Transverse colon (tissue), 4 donors: ENCODE measurements around the gene PRSS48. TPM values are rescaled to one million over a fixed set of nuclear protein-coding genes. Genes with fewer than 3 reads are reported as not detected.
"Not testable (repeated sequence)": the region's sequence is repeated elsewhere in the genome, so short reads cannot be mapped to it uniquely, and the experiment has no call there.

Source experiments
- DNase-seq: peaks from one replicate; pipeline ENCODE4 v3.0.0-alpha.2; 2019
- H3K27ac ChIP-seq, 4 donors: fragments of 200-600 bp; sonication (generic); 2 replicates each; pipeline ENCODE4 v1.5.1; 2016 to 2018; ENCODE audit warnings: inconsistent platforms in 4 of 4
- H3K27me3 ChIP-seq: fragments of 200-600 bp; sonication (generic); 2 replicates; pipeline ENCODE4 v1.5.1; 2017; ENCODE audit warnings: inconsistent platforms
- H3K36me3 ChIP-seq, 4 donors: fragments of 200-600 bp; sonication (generic); 2 replicates each; pipeline ENCODE4 v1.5.1; 2017 to 2019; ENCODE audit warnings: inconsistent platforms in 4 of 4
- H3K4me1 ChIP-seq, 4 donors: fragments of 200-600 bp; sonication (generic); 2 replicates each; pipeline ENCODE4 v1.5.1; 2017 to 2020; ENCODE audit warnings: inconsistent platforms in 4 of 4
- H3K4me3 ChIP-seq, 4 donors: fragments of 200-600 bp; sonication (generic); 1 replicate in 1 of 4; 2 replicates in 3 of 4; pipeline versions ENCODE4 v1.5.1 to v1.6.1; 2017 to 2019; ENCODE audit warnings: inconsistent platforms in 4 of 4
- H3K9me3 ChIP-seq, 2 donors: fragments of 200-600 bp; sonication (generic); 2 replicates each; pipeline ENCODE4 v1.5.1; 2017 to 2019; ENCODE audit warnings: inconsistent platforms in 2 of 2
- CTCF ChIP-seq, 5 experiments: fragments of 200-600 bp in 3 of 5; fragments of 450-650 bp in 2 of 5; sonication (generic) in 3 of 5; IDR thresholded peaks; 1 replicate in 2 of 5; 2 replicates in 3 of 5; pipeline ENCODE4 v1.5.1; 2016 to 2017; ENCODE audit warnings: antibody characterized with exemption in 5 of 5, inconsistent platforms in 3 of 5, mild to moderate bottlenecking in 2 of 5, moderate library complexity in 1 of 5
- EP300 ChIP-seq: sonication (generic); formaldehyde crosslinking; IDR thresholded peaks from one replicate; pipeline ENCODE4 v1.6.1; 2017; ENCODE audit warnings: antibody characterized with exemption, low read depth
- POLR2A ChIP-seq: fragments of 450-650 bp; IDR thresholded peaks from one replicate; pipeline ENCODE4 v1.6.1; 2016; ENCODE audit warnings: antibody characterized with exemption, mild to moderate bottlenecking, moderate library complexity
- POLR2AphosphoS5 ChIP-seq, 3 donors: sonication (generic); formaldehyde crosslinking; IDR thresholded peaks; one replicate each; pipeline ENCODE4 v1.6.1; 2016; ENCODE audit warnings: antibody characterized with exemption in 3 of 3
- WGBS, 2 donors: methylation state at CpG; one replicate each; pipeline ENCODE4 v1.1.5; 2018; ENCODE audit warnings: low coverage in 1 of 2; 5-methylcytosine and 5-hydroxymethylcytosine counted together
- in situ Hi-C, 4 donors: fragments of 200-750 bp; cut with MboI; loops; one replicate each; pipeline versions ENCODE4 v1.15.0 to v1.15.1; 2017; ENCODE audit warnings: low sequenced_read_pairs in 3 of 4, low pct_ligation_motif_present in 1 of 4, low pct_unique_long_range_greater_than_20kb in 1 of 4
- intact Hi-C: fragments of 100-400 bp; cut with DNase I; formaldehyde crosslinking; loops from one replicate; pipeline ENCODE4 v1.15.1; 2023; ENCODE audit warnings: low total_unique reads
- total RNA-seq, 4 donors: library from RNA; depleted of rRNA; stranded (reverse); fragments of >200 nt; gene quantifications; one replicate each; pipeline ENCODE4 v1.1.0, GENCODE V29; 2016

The PRSS48 gene
- total RNA-seq, 4 donors from 2014 or later, result not detected

GRCh38 chr4:151231915-151232595 is 44.9 kb upstream of the PRSS48 start:
- Histone ChIP-seq H3K4me1 (peaks cover 0 to 16% (median 0%) of the 10 kb centered on the region in 4 donors), H3K27ac (no peak overlapping the region), H3K36me3 (no peaks in the 10 kb centered on the region), H3K4me3 (no peak overlapping the region), H3K27me3 (no peaks in the 10 kb centered on the region), H3K9me3 (no peaks in the 10 kb centered on the region)
- in situ Hi-C loops (no loop called here), intact Hi-C loops (no loop called here)
- WGBS, 2 donors, result 81 to 95% methylated on average over 3 to 7 of the region's 7 CpGs
- no peak for DNase-seq
- TF ChIP-seq POLR2A (no peak), EP300 (no peak), POLR2AphosphoS5 (IDR thresholded peaks at IDR 0.05) (no peak), CTCF (IDR thresholded peaks at IDR 0.05) (no peak)

- intact Hi-C loops (no loop called here), in situ Hi-C loops (no loop called here)
- Histone ChIP-seq H3K27me3 (no peaks in the 10 kb centered on the region), H3K4me3 (no peak overlapping the region), H3K4me1 (peaks cover 0 to 6% (median 2%) of the 10 kb centered on the region in 4 donors), H3K27ac (no peak overlapping the region), H3K9me3 (no peaks in the 10 kb centered on the region), H3K36me3 (no peaks in the 10 kb centered on the region)
- WGBS, 2 donors, result 91 to 92% methylated on average over 5 of the region's 5 CpGs
- TF ChIP-seq POLR2AphosphoS5 (IDR thresholded peaks at IDR 0.05), result no peak
- no peak for TF ChIP-seq POLR2A
- no peak for DNase-seq
Measured at GRCh38 chr4:151233600-151233999, 43.4 kb upstream of the PRSS48 start.

- H3K36me3 ChIP-seq, H3K27me3 ChIP-seq, H3K4me3 ChIP-seq, intact Hi-C loops, H3K9me3 ChIP-seq, DNase-seq, H3K4me1 ChIP-seq, in situ Hi-C loops, H3K27ac ChIP-seq: not testable (repeated sequence)
- WGBS, 2 donors, result 88 to 100% methylated on average over 1 of the region's 1 CpG
Measured at GRCh38 chr4:151235373-151235772, 41.6 kb upstream of the PRSS48 start.

- DNase-seq, result no peak
- Histone ChIP-seq H3K36me3 (no peaks in the 10 kb centered on the region), H3K27ac (no peak overlapping the region), H3K27me3 (no peaks in the 10 kb centered on the region), H3K4me3 (no peak overlapping the region), H3K4me1 (peaks cover 0 to 5% (median 2%) of the 10 kb centered on the region in 4 donors), H3K9me3 (no peaks in the 10 kb centered on the region)
- in situ Hi-C loops (no loop called here), intact Hi-C loops (no loop called here)
- TF ChIP-seq POLR2AphosphoS5 (IDR thresholded peaks at IDR 0.05), result no peak
- no peak for TF ChIP-seq POLR2A
- TF ChIP-seq CTCF (IDR thresholded peaks at IDR 0.05), result no peak
- no peak for TF ChIP-seq EP300
- 98% methylated on average over 26 of the region's 27 CpGs; no CpG with 5 or more reads in 1 of the 2 donors for WGBS, 2 donors
Measured at GRCh38 chr4:151236036-151236435, 40.9 kb upstream of the PRSS48 start.

- H3K27me3 ChIP-seq, result no peaks in the 10 kb centered on the region
- H3K4me3 ChIP-seq, result no peak overlapping the region
- peaks cover 0 to 14% (median 2%) of the 10 kb centered on the region in 4 donors for H3K4me1 ChIP-seq
- H3K27ac ChIP-seq, result no peak overlapping the region
- no peaks in the 10 kb centered on the region for H3K9me3 ChIP-seq
- TF ChIP-seq EP300 (no peak), CTCF (IDR thresholded peaks at IDR 0.05) (no peak), POLR2A (no peak), POLR2AphosphoS5 (IDR thresholded peaks at IDR 0.05) (no peak)
- intact Hi-C loops, result no loop called here
- no peaks in the 10 kb centered on the region for H3K36me3 ChIP-seq
- no peak for DNase-seq
- in situ Hi-C loops, result no loop called here
- WGBS, 2 donors, result 43 to 46% methylated on average over 3 of the region's 3 CpGs
Measured at GRCh38 chr4:151238477-151238876, 38.5 kb upstream of the PRSS48 start.
